SU-DHL-6 (cell line): Measurements from ENCODE around the gene AGPAT2.
"Not testable (repeated sequence)": the region's sequence is repeated elsewhere in the genome, so short reads cannot be mapped to it uniquely, and the experiment has no call there.

Experiments
- EZH2phosphoT487 ChIP-seq: fragments of 200-600 bp; sonication (generic), shearing (Covaris generic); conservative IDR thresholded peaks from 2 replicates; pipeline ENCODE4 v1.6.1; 2018; ENCODE audit warnings: mild to moderate bottlenecking, antibody characterized with exemption, low read length, moderate library complexity, mixed read lengths
- TF ChIP-seq, protein P1 (sequence below): fragments of 200-600 bp; sonication (generic); IDR thresholded peaks from one replicate; pipeline ENCODE4 v1.5.1; 2017; ENCODE audit warnings: antibody characterized with exemption, mild to moderate bottlenecking, low read length, moderate library complexity; ENCODE audit not compliant: insufficient read depth, poor library complexity, severe bottlenecking

DNA sequence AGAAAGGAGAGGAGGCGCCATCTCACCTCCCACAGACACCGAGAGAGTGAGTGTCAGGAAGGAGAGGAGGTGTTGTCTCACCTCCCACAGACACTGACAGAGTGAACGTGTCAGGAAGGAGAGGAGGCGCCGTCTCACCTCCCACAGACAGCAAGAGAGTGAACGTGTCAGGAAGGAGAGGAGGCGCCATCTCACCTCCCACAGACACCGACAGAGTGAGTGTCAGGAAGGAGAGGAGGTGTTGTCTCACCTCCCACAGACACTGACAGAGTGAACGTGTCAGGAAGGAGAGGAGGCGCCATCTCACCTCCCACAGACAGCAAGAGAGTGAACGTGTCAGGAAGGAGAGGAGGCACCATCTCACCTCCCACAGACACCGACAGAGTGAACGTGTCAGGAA lies 55.2 kb downstream of the AGPAT2 start:
- TF ChIP-seq, protein P1, sequence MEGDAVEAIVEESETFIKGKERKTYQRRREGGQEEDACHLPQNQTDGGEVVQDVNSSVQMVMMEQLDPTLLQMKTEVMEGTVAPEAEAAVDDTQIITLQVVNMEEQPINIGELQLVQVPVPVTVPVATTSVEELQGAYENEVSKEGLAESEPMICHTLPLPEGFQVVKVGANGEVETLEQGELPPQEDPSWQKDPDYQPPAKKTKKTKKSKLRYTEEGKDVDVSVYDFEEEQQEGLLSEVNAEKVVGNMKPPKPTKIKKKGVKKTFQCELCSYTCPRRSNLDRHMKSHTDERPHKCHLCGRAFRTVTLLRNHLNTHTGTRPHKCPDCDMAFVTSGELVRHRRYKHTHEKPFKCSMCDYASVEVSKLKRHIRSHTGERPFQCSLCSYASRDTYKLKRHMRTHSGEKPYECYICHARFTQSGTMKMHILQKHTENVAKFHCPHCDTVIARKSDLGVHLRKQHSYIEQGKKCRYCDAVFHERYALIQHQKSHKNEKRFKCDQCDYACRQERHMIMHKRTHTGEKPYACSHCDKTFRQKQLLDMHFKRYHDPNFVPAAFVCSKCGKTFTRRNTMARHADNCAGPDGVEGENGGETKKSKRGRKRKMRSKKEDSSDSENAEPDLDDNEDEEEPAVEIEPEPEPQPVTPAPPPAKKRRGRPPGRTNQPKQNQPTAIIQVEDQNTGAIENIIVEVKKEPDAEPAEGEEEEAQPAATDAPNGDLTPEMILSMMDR: not testable (repeated sequence)
- TF ChIP-seq EZH2phosphoT487: not testable (repeated sequence)
